Aorta (tissue), 5 donors: Measurements from ENCODE around the gene CLCN7. TPM values are rescaled to one million over a fixed set of nuclear protein-coding genes. Genes with fewer than 3 reads are reported as not detected.

Source experiments
- ATAC-seq: fragments of 200-7000 bp; cut with Tn5 transposase; one replicate; pipeline ENCODE4 v1.9.1; 2022; ENCODE audit warnings: moderate library complexity; ENCODE audit not compliant: low FRiP score
- DNase-seq, 2 donors: peaks; one replicate each; pipeline ENCODE4 v3.0.0-alpha.2; 2020
- H3K27ac ChIP-seq, 2 donors: one replicate each; pipeline ENCODE4 v1.5.1; 2013; ENCODE audit warnings: low read length in 2 of 2, mild to moderate bottlenecking in 2 of 2, moderate library complexity in 2 of 2, control low read depth in 1 of 2, inconsistent platforms in 1 of 2, low read depth in 1 of 2
- H3K27me3 ChIP-seq, 2 donors: one replicate each; pipeline ENCODE4 v1.6.1; 2013; ENCODE audit warnings: control low read depth in 1 of 2, low read length in 1 of 2, mild to moderate bottlenecking in 1 of 2, moderate library complexity in 1 of 2; ENCODE audit not compliant: insufficient read depth in 2 of 2, control insufficient read depth in 1 of 2
- H3K36me3 ChIP-seq, 2 donors: one replicate each; pipeline ENCODE4 v1.6.1; 2013; ENCODE audit warnings: control low read depth in 1 of 2, low read length in 1 of 2, mild to moderate bottlenecking in 1 of 2; ENCODE audit not compliant: insufficient read depth in 2 of 2, control insufficient read depth in 1 of 2
- H3K4me1 ChIP-seq, 2 donors: one replicate each; pipeline ENCODE4 v1.6.1; 2013; ENCODE audit warnings: low read length in 2 of 2, control low read depth in 1 of 2, mild to moderate bottlenecking in 1 of 2, moderate library complexity in 1 of 2; ENCODE audit not compliant: insufficient read depth in 2 of 2, control insufficient read depth in 1 of 2
- H3K4me3 ChIP-seq, 2 donors: one replicate each; pipeline ENCODE4 v1.5.1; 2013; ENCODE audit warnings: low read length in 2 of 2, control low read depth in 1 of 2, mild to moderate bottlenecking in 1 of 2
- H3K9me3 ChIP-seq: one replicate; pipeline ENCODE4 v1.6.1; 2013; ENCODE audit warnings: mild to moderate bottlenecking, low read length; ENCODE audit not compliant: control insufficient read depth
- WGBS, 2 donors: extraction: QIAGEN DNeasy Blood & Tissue Kit; methylation state at CpG; one replicate each; pipeline ENCODE4 v1.1.7; 2013; 5-methylcytosine and 5-hydroxymethylcytosine counted together
- intact Hi-C, 2 donors: fragments of 100-400 bp; cut with DNase I; formaldehyde crosslinking; loops; one replicate each; pipeline versions ENCODE4 v1.14.2 to v1.15.0; 2022
- polyA plus RNA-seq, 2 donors: library from polyadenylated mRNA; stranded (reverse); fragments of 200-250 nt; gene quantifications; one replicate each; pipeline ENCODE4 v1.2.3, GENCODE V29; 2013
- total RNA-seq, 2 donors: library from RNA; stranded (reverse); fragmentation: NEBNext Ultra II Directional; extraction: Animal tissue kit (Norgen Biotek cat#: 25700); gene quantifications; one replicate each; pipeline ENCODE4 v1.2.1, GENCODE V29; 2021
- donor health status: healthy with polysubstance abuse.
- donor health status: Bipolar disorder and iron deficiency.
- donor health status: DM: no; HTN: no; CAD: no.
- donor health status: DM: no; HTN: no; CAD: no.
- donor health status: DM: yes; HTN: yes; CAD: no.

Gene CLCN7
- total and polyA plus RNA-seq, 4 donors: 14.5 to 90.9 (median 67.0) TPM

- WGBS, 2 donors: 92 to 93% methylated on average over 21 to 22 of the region's 22 CpGs
- H3K9me3 ChIP-seq: no peaks in the 10 kb centered on the region
- no peak overlapping the region for H3K27ac ChIP-seq
- no peak overlapping the region for H3K4me3 ChIP-seq
- DNase-seq (no peak), ATAC-seq (no peak)
- intact Hi-C loops: no loop called here
- no peaks in the 10 kb centered on the region for H3K4me1 ChIP-seq
- H3K27me3 ChIP-seq: no peaks in the 10 kb centered on the region
- no peaks in the 10 kb centered on the region for H3K36me3 ChIP-seq
Observed at GRCh38 chr16:1505912-1506311, 31.1 kb upstream of the CLCN7 start.

GRCh38 chr16:1505073-1505844, 30.4 kb upstream of the CLCN7 start:
- no peak overlapping the region for H3K4me3 ChIP-seq
- H3K36me3 ChIP-seq: no peaks in the 10 kb centered on the region
- no peaks in the 10 kb centered on the region for H3K9me3 ChIP-seq
- DNase-seq (no peak), ATAC-seq (no peak)
- no peaks in the 10 kb centered on the region for H3K27me3 ChIP-seq
- intact Hi-C loops: no loop called here
- H3K4me1 ChIP-seq: no peaks in the 10 kb centered on the region
- H3K27ac ChIP-seq: no peak overlapping the region
- 95 to 96% methylated on average over 34 to 37 of the region's 37 CpGs for WGBS, 2 donors

- ATAC-seq (no peak), DNase-seq (no peak)
- no peaks in the 10 kb centered on the region for H3K9me3 ChIP-seq
- peaks cover 0 to 2% of the 10 kb centered on the region in 2 donors for H3K36me3 ChIP-seq
- no peaks in the 10 kb centered on the region for H3K27me3 ChIP-seq
- no peak overlapping the region for H3K4me3 ChIP-seq
- H3K27ac ChIP-seq: no peak overlapping the region
- 96% methylated on average over 37 of the region's 37 CpGs for WGBS, 2 donors
- H3K4me1 ChIP-seq: no peaks in the 10 kb centered on the region
- intact Hi-C loops: no loop called here
Observed at GRCh38 chr16:1503110-1503955, 28.5 kb upstream of the CLCN7 start.

- intact Hi-C loops: no loop called here
- no peak overlapping the region for H3K4me3 ChIP-seq
- H3K4me1 ChIP-seq: no peaks in the 10 kb centered on the region
- no peak overlapping the region for H3K27ac ChIP-seq
- H3K36me3 ChIP-seq: peaks cover 0 to 2% of the 10 kb centered on the region in 2 donors
- ATAC-seq: no peak
- H3K9me3 ChIP-seq: no peaks in the 10 kb centered on the region
- no peaks in the 10 kb centered on the region for H3K27me3 ChIP-seq
- 95 to 96% methylated on average over 42 of the region's 42 CpGs for WGBS, 2 donors
- peak in 1 of 2 donors; percentile 73 for DNase-seq
Observed at GRCh38 chr16:1502092-1503004, 27.5 kb upstream of the CLCN7 start.

GRCh38 chr16:1501630-1502029, 26.8 kb upstream of the CLCN7 start:
- Histone ChIP-seq H3K9me3 (no peaks in the 10 kb centered on the region), H3K4me1 (no peaks in the 10 kb centered on the region), H3K4me3 (no peak overlapping the region), H3K27ac (no peak overlapping the region), H3K36me3 (peaks cover 0 to 2% of the 10 kb centered on the region in 2 donors), H3K27me3 (no peaks in the 10 kb centered on the region)
- WGBS, 2 donors: 93 to 94% methylated on average over 23 of the region's 23 CpGs
- ATAC-seq (no peak), DNase-seq (no peak)
- intact Hi-C loops: no loop called here

GRCh38 chr16:1500465-1501150, 25.8 kb upstream of the CLCN7 start:
- H3K9me3 ChIP-seq: no peaks in the 10 kb centered on the region
- H3K27me3 ChIP-seq: no peaks in the 10 kb centered on the region
- H3K27ac ChIP-seq: no peak overlapping the region
- DNase-seq (peak in 1 of 2 donors; percentile 72), ATAC-seq (no peak)
- H3K36me3 ChIP-seq: peaks cover 0 to 2% of the 10 kb centered on the region in 2 donors
- 93 to 94% methylated on average over 44 of the region's 44 CpGs for WGBS, 2 donors
- H3K4me3 ChIP-seq: no peak overlapping the region
- no peaks in the 10 kb centered on the region for H3K4me1 ChIP-seq
- intact Hi-C loops: no loop called here

GRCh38 chr16:1499756-1500464, 25.1 kb upstream of the CLCN7 start:
- Histone ChIP-seq H3K27me3 (no peaks in the 10 kb centered on the region), H3K4me1 (no peaks in the 10 kb centered on the region), H3K4me3 (no peak overlapping the region), H3K36me3 (peaks cover 0 to 2% of the 10 kb centered on the region in 2 donors), H3K9me3 (no peaks in the 10 kb centered on the region), H3K27ac (no peak overlapping the region)
- intact Hi-C loops: loop anchor here in 1 of 2 donors (10.0 kb wide), 1 partner anchor 105 kb away; no protein-coding TSS in a partner anchor
- DNase-seq: peak in 1 of 2 donors; percentile 67
- no peak for ATAC-seq
- 92 to 94% methylated on average over 36 of the region's 36 CpGs for WGBS, 2 donors
